HG03066 (cell line): Measurements from ENCODE around the gene CCDC9B.

Source experiments
- ATAC-seq: cut with Tn5 transposase; IDR thresholded peaks from one replicate; pipeline ENCODE4 v1.9.1; 2021; ENCODE audit warnings: low read depth; ENCODE audit not compliant: unreplicated experiment

CCDC9B gene

GRCh38 chr15:40345867-40346578, 5.3 kb upstream of the CCDC9B start:
- no peak for ATAC-seq

GRCh38 chr15:40345225-40345866, 4.6 kb upstream of the CCDC9B start:
- no peak for ATAC-seq

GRCh38 chr15:40344631-40345120, 3.9 kb upstream of the CCDC9B start:
- ATAC-seq, result no peak

GRCh38 chr15:40344217-40344616, 3.5 kb upstream of the CCDC9B start:
- ATAC-seq, result no peak

- no peak for ATAC-seq
Measured at GRCh38 chr15:40343512-40343911, 2.8 kb upstream of the CCDC9B start.

- ATAC-seq, result no peak
Measured at GRCh38 chr15:40342416-40343320, 1.9 kb upstream of the CCDC9B start.

GRCh38 chr15:40340038-40340739, 550 bp downstream of the CCDC9B start:
- ATAC-seq, result no peak

GRCh38 chr15:40339621-40339945, 1.2 kb downstream of the CCDC9B start:
- ATAC-seq, result no peak

- ATAC-seq, result no peak
Measured at GRCh38 chr15:40338921-40339620, 1.7 kb downstream of the CCDC9B start.

- ATAC-seq, result no peak
Measured at GRCh38 chr15:40338041-40338657, 2.6 kb downstream of the CCDC9B start.

- no peak for ATAC-seq
Measured at GRCh38 chr15:40337597-40337996, 3.1 kb downstream of the CCDC9B start.

GRCh38 chr15:40336744-40337122, 4.0 kb downstream of the CCDC9B start:
- no peak for ATAC-seq

GRCh38 chr15:40335938-40336743, 4.6 kb downstream of the CCDC9B start:
- ATAC-seq, result no peak

- no peak for ATAC-seq
Measured at GRCh38 chr15:40334941-40335795, 5.6 kb downstream of the CCDC9B start.

GRCh38 chr15:40334541-40334940, 6.2 kb downstream of the CCDC9B start:
- ATAC-seq, result no peak

- ATAC-seq, result no peak
Measured at GRCh38 chr15:40333922-40334492, 6.7 kb downstream of the CCDC9B start.

GRCh38 chr15:40332113-40332781, 8.5 kb downstream of the CCDC9B start:
- no peak for ATAC-seq
